HuH-7.5 (cell line): Measurements from ENCODE around the gene R3HCC1L.
A peak's percentile ranks its signal among the peaks of the same experiment; 100 is the strongest.

ENCODE experiments used
- DNase-seq: peaks from one replicate; pipeline ENCODE4 v3.0.0; 2011; ENCODE audit warnings: low spot score

The R3HCC1L gene

GRCh38 chr10:98260350-98260749 is 125.9 kb downstream of the R3HCC1L start:
- DNase-seq, result no peak

GRCh38 chr10:98260752-98261151 is 126.3 kb downstream of the R3HCC1L start:
- no peak for DNase-seq

- no peak for DNase-seq
Observed at GRCh38 chr10:98261436-98262277, 127.2 kb downstream of the R3HCC1L start.

- peak; percentile 61 for DNase-seq
Observed at GRCh38 chr10:98262571-98262970, 128.1 kb downstream of the R3HCC1L start.

- no peak for DNase-seq
Observed at GRCh38 chr10:98263088-98263487, 128.6 kb downstream of the R3HCC1L start.

GRCh38 chr10:98264378-98265065 is 130.1 kb downstream of the R3HCC1L start:
- DNase-seq, result no peak

- DNase-seq, result no peak
Observed at GRCh38 chr10:98265403-98266378, 131.2 kb downstream of the R3HCC1L start.

GRCh38 chr10:98266647-98267046 is 132.2 kb downstream of the R3HCC1L start:
- DNase-seq, result no peak

GRCh38 chr10:98267069-98267893 is 132.8 kb downstream of the R3HCC1L start:
- peak; percentile 58 for DNase-seq

GRCh38 chr10:98267894-98268693 is 133.6 kb downstream of the R3HCC1L start, which contains the start of gene LOXL4:
TSS of gene LOXL4 (minus strand) at chr10:98268194. CDS start at chr10:98263019, 5,175 bp downstream.
- DNase-seq, result peak; percentile 65

- DNase-seq, result peak; percentile 87
Observed at GRCh38 chr10:98268694-98269431, 134.4 kb downstream of the R3HCC1L start.

GRCh38 chr10:98269435-98269912 is 135.0 kb downstream of the R3HCC1L start:
- DNase-seq, result peak; percentile 83

- peak; percentile 74 for DNase-seq
Observed at GRCh38 chr10:98270073-98270740, 135.8 kb downstream of the R3HCC1L start.

- DNase-seq, result no peak
Observed at GRCh38 chr10:98270786-98271185, 136.3 kb downstream of the R3HCC1L start.

GRCh38 chr10:98272245-98272644 is 137.8 kb downstream of the R3HCC1L start:
- DNase-seq, result no peak

GRCh38 chr10:98272656-98273055 is 138.2 kb downstream of the R3HCC1L start:
- DNase-seq, result no peak

- no peak for DNase-seq
Observed at GRCh38 chr10:98273057-98273850, 138.8 kb downstream of the R3HCC1L start.

- DNase-seq, result no peak
Observed at GRCh38 chr10:98274562-98274961, 140.1 kb downstream of the R3HCC1L start.
